HepG2 (cell line): ENCODE data around the gene GUK1. TPM values are rescaled to one million over a fixed set of nuclear protein-coding genes. Genes with fewer than 3 reads are reported as not detected.

Source experiments
- ATF1 ChIP-seq: IDR thresholded peaks from 2 replicates; pipeline ENCODE4 v1.6.1; 2016; ENCODE audit warnings: mild to moderate bottlenecking, control low read depth
- CERS6 ChIP-seq: sonication (generic); formaldehyde crosslinking; IDR thresholded peaks from 2 replicates; pipeline ENCODE4 v1.5.0; 2020; ENCODE audit warnings: missing genetic modification reagents
- HMGA1 ChIP-seq: sonication (generic); formaldehyde crosslinking; conservative IDR thresholded peaks from 2 replicates; pipeline ENCODE4 v1.4.0; 2020; ENCODE audit warnings: missing genetic modification reagents
- JUN ChIP-seq: sonication (generic); formaldehyde crosslinking; IDR thresholded peaks from 2 replicates; pipeline ENCODE4 v1.4.0; 2020; ENCODE audit warnings: mild to moderate bottlenecking, missing genetic modification reagents
- PRMT3 ChIP-seq: sonication (generic); formaldehyde crosslinking; IDR thresholded peaks from 2 replicates; pipeline ENCODE4 v1.8.1; 2022; ENCODE audit warnings: low read depth, mild to moderate bottlenecking, moderate library complexity, missing genetic modification reagents, borderline replicate concordance
- SMARCE1 ChIP-seq: fragments of 450-650 bp; IDR thresholded peaks from 2 replicates; pipeline ENCODE4 v1.6.1; 2017; ENCODE audit warnings: borderline replicate concordance
- TEAD3 ChIP-seq: optimal IDR thresholded peaks from 2 replicates; pipeline ENCODE3; 2016; ENCODE audit warnings: borderline replicate concordance
- ZFAT ChIP-seq: sonication (generic); formaldehyde crosslinking; conservative IDR thresholded peaks from 2 replicates; pipeline ENCODE4 v1.8.1; 2023; ENCODE audit warnings: missing genetic modification reagents, inconsistent platforms
- ZNF121 ChIP-seq: sonication (generic); formaldehyde crosslinking; IDR thresholded peaks from 2 replicates; pipeline ENCODE4 v1.5.0; 2020; ENCODE audit warnings: mild to moderate bottlenecking, missing genetic modification reagents
- ZNF546 ChIP-seq: sonication (generic); formaldehyde crosslinking; conservative IDR thresholded peaks from 2 replicates; pipeline ENCODE4 v1.8.1; 2023; ENCODE audit warnings: mild to moderate bottlenecking, missing genetic modification reagents
- ZNF773 ChIP-seq: sonication (generic); formaldehyde crosslinking; IDR thresholded peaks from 2 replicates; pipeline ENCODE4 v1.4.0; 2020; ENCODE audit warnings: missing genetic modification reagents, borderline replicate concordance
- polyA plus RNA-seq, 8 experiments: library from polyadenylated mRNA; depleted of rRNA in 3 of 8; stranded (reverse) in 7 of 8; unstranded in 1 of 8; fragments of >200 nt; fragmentation: Illumina TruSeq in 4 of 8; extraction: Trizol in 4 of 8; gene quantifications; 2 replicates each; pipeline versions ENCODE4 v1.2.1 to v1.2.3, GENCODE V29; 2011 to 2016; ENCODE audit warnings: low read depth in 4 of 8, missing spikeins in 1 of 8, mixed read lengths in 1 of 8; ENCODE audit not compliant: insufficient read depth in 1 of 8
- total RNA-seq, 5 experiments: library from RNA; depleted of rRNA; stranded (reverse); fragments of >200 nt; fragmentation: Illumina TruSeq; extraction: Trizol; gene quantifications; 2 replicates each; pipeline ENCODE4 v1.2.3, GENCODE V29; 2016; ENCODE audit warnings: low read depth in 1 of 5
- TF ChIP-seq, protein P1 (sequence below): sonication (generic); formaldehyde crosslinking; IDR thresholded peaks from 2 replicates; pipeline ENCODE4 v1.5.1; 2020; ENCODE audit warnings: mild to moderate bottlenecking, missing genetic modification reagents, moderate library complexity
- TF ChIP-seq, protein P2 (sequence below): fragments of 450-650 bp; IDR thresholded peaks from 2 replicates; pipeline ENCODE4 v1.6.1; 2017; ENCODE audit warnings: mild to moderate bottlenecking
- TF ChIP-seq, protein P3 (sequence below), 2 experiments: sonication (generic) in 1 of 2; formaldehyde crosslinking in 1 of 2; IDR thresholded peaks; 2 replicates each; pipeline versions ENCODE4 v1.6.1 to v1.9.0; 2014 to 2022; ENCODE audit warnings: antibody characterized with exemption in 1 of 2, borderline replicate concordance in 1 of 2, inconsistent platforms in 1 of 2, low read depth in 1 of 2, missing genetic modification reagents in 1 of 2

Gene GUK1
- total and polyA plus RNA-seq, 2 of the 13 experiments (the other 11 are each of a cell fraction or from before 2014, with no cell fraction given): 116 to 154 TPM

DNA sequence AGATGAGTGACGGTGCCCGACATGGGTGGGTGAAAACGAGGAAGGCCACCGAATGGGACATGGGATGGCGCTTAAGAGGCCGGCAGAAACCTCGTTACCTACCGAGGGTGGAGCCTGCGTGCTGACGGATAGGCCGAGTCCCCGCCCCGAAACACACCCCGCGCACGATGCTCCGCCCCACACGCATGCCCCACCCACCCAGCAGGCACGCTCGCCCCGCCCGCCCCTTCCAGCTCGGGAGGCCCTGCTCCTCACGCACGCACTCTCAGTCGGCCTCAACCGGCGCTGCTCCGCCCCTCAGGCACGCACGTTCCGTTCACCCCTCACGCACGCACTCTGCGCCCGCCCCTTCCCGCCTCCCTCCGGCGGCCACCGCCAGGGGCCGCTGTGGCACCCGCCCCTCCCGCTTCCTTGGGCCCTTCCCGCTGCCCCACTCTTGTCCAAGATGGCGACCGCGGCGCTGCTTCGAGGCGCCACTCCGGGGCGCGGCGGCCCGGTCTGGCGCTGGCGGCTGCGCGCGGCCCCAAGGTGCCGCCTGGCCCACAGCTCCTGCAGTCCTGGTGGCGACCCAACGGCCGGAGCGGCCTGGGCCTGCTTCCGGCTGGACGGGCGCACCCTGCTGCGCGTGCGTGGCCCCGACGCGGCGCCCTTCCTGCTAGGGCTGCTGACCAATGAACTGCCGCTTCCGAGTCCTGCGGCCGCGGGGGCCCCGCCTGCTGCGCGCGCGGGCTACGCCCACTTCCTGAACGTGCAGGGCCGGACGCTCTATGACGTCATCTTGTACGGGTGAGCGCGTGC is 25.5 kb downstream of the GUK1 start, which contains the start of gene IBA57 (continued):
- TF ChIP-seq, protein P1, sequence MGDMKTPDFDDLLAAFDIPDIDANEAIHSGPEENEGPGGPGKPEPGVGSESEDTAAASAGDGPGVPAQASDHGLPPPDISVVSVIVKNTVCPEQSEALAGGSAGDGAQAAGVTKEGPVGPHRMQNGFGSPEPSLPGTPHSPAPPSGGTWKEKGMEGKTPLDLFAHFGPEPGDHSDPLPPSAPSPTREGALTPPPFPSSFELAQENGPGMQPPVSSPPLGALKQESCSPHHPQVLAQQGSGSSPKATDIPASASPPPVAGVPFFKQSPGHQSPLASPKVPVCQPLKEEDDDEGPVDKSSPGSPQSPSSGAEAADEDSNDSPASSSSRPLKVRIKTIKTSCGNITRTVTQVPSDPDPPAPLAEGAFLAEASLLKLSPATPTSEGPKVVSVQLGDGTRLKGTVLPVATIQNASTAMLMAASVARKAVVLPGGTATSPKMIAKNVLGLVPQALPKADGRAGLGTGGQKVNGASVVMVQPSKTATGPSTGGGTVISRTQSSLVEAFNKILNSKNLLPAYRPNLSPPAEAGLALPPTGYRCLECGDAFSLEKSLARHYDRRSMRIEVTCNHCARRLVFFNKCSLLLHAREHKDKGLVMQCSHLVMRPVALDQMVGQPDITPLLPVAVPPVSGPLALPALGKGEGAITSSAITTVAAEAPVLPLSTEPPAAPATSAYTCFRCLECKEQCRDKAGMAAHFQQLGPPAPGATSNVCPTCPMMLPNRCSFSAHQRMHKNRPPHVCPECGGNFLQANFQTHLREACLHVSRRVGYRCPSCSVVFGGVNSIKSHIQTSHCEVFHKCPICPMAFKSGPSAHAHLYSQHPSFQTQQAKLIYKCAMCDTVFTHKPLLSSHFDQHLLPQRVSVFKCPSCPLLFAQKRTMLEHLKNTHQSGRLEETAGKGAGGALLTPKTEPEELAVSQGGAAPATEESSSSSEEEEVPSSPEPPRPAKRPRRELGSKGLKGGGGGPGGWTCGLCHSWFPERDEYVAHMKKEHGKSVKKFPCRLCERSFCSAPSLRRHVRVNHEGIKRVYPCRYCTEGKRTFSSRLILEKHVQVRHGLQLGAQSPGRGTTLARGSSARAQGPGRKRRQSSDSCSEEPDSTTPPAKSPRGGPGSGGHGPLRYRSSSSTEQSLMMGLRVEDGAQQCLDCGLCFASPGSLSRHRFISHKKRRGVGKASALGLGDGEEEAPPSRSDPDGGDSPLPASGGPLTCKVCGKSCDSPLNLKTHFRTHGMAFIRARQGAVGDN (CRISPR knock-in tag): peak; percentile 74
- peak; percentile 64; the same call in 1 of the 2 replicates for TF ChIP-seq ZNF773 (CRISPR knock-in tag)
- TF ChIP-seq CERS6: no peak
- TF ChIP-seq, protein P2, sequence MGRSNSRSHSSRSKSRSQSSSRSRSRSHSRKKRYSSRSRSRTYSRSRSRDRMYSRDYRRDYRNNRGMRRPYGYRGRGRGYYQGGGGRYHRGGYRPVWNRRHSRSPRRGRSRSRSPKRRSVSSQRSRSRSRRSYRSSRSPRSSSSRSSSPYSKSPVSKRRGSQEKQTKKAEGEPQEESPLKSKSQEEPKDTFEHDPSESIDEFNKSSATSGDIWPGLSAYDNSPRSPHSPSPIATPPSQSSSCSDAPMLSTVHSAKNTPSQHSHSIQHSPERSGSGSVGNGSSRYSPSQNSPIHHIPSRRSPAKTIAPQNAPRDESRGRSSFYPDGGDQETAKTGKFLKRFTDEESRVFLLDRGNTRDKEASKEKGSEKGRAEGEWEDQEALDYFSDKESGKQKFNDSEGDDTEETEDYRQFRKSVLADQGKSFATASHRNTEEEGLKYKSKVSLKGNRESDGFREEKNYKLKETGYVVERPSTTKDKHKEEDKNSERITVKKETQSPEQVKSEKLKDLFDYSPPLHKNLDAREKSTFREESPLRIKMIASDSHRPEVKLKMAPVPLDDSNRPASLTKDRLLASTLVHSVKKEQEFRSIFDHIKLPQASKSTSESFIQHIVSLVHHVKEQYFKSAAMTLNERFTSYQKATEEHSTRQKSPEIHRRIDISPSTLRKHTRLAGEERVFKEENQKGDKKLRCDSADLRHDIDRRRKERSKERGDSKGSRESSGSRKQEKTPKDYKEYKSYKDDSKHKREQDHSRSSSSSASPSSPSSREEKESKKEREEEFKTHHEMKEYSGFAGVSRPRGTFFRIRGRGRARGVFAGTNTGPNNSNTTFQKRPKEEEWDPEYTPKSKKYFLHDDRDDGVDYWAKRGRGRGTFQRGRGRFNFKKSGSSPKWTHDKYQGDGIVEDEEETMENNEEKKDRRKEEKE: no peak
- peak; percentile 34 for TF ChIP-seq TEAD3 (CRISPR knock-in tag)
- TF ChIP-seq JUN (CRISPR knock-in tag): peak; percentile 83; the same call in 1 of the 2 replicates
- no peak for TF ChIP-seq ZFAT (CRISPR knock-in tag)
- no peak for TF ChIP-seq ZNF546 (CRISPR knock-in tag)
- TF ChIP-seq ZNF121 (CRISPR knock-in tag): no peak
- TF ChIP-seq ATF1 (CRISPR knock-in tag): peak; percentile 79
- TF ChIP-seq, protein P3, sequence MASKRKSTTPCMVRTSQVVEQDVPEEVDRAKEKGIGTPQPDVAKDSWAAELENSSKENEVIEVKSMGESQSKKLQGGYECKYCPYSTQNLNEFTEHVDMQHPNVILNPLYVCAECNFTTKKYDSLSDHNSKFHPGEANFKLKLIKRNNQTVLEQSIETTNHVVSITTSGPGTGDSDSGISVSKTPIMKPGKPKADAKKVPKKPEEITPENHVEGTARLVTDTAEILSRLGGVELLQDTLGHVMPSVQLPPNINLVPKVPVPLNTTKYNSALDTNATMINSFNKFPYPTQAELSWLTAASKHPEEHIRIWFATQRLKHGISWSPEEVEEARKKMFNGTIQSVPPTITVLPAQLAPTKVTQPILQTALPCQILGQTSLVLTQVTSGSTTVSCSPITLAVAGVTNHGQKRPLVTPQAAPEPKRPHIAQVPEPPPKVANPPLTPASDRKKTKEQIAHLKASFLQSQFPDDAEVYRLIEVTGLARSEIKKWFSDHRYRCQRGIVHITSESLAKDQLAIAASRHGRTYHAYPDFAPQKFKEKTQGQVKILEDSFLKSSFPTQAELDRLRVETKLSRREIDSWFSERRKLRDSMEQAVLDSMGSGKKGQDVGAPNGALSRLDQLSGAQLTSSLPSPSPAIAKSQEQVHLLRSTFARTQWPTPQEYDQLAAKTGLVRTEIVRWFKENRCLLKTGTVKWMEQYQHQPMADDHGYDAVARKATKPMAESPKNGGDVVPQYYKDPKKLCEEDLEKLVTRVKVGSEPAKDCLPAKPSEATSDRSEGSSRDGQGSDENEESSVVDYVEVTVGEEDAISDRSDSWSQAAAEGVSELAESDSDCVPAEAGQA (IDR thresholded peaks at IDR 0.05; ENCODE audit: low read depth): peak; percentile 91
- TF ChIP-seq, protein P3 (CRISPR knock-in tag; IDR thresholded peaks at IDR 0.05; ENCODE audit: borderline replicate concordance): 0 out of 2 replicates have a peak, but pooled peaks have one; percentile 33
- no peak; the same call in 1 of the 2 replicates for TF ChIP-seq PRMT3 (CRISPR knock-in tag)
- TF ChIP-seq HMGA1 (CRISPR knock-in tag): no peak
- no peak for TF ChIP-seq SMARCE1
